GM06990 (cell line): ENCODE measurements around the gene NOP16.

ENCODE experiments used
- DNase-seq: peaks from one replicate; pipeline ENCODE4 v3.0.0-alpha.2; 2011; ENCODE audit not compliant: insufficient read length; ENCODE audit errors: extremely low read depth
- H3K27me3 ChIP-seq: replicated peaks from 2 replicates; pipeline ENCODE4 v1.6.0; 2011; ENCODE audit warnings: low read length; ENCODE audit not compliant: control insufficient read depth, insufficient read depth
- H3K36me3 ChIP-seq: 2 replicates; pipeline ENCODE4 v1.5.1; 2011; ENCODE audit warnings: low read length; ENCODE audit not compliant: control insufficient read depth, insufficient read depth
- H3K4me3 ChIP-seq: replicated peaks from 2 replicates; pipeline ENCODE4 v1.5.1; 2011; ENCODE audit warnings: low read depth, mild to moderate bottlenecking, control low read depth, low read length
- TF ChIP-seq, protein P1 (sequence below): IDR thresholded peaks from 2 replicates; pipeline ENCODE4 v1.5.1; 2011; ENCODE audit warnings: low read length, control low read depth, mild to moderate bottlenecking, inconsistent platforms; ENCODE audit not compliant: insufficient read depth, poor library complexity, severe bottlenecking

NOP16 gene

DNA sequence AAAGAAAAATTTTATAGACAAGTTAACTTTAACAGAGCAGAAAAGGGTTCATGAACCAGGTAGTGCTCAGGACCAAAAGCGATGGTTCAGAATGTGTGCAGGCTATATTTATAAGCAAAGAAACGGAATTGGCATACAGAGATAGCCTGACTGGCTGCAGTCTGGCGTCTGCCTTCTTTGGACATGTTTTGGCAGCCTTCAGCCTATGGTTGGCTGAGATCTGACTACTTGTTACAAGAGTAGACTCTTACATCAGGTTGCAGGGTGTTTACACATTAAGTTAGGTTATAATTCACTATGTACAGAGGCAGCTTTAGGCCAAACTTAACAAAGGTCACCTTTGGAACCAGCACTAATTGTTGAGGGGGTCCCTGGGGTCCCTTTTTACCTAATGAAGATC lies 7.0 kb downstream of the NOP16 start:
- DNase-seq, result no peak
- Histone ChIP-seq H3K36me3 (peaks cover 33% of the 10 kb centered on the region), H3K4me3 (no peak overlapping the region), H3K27me3 (no peaks in the 10 kb centered on the region)
- TF ChIP-seq, protein P1, sequence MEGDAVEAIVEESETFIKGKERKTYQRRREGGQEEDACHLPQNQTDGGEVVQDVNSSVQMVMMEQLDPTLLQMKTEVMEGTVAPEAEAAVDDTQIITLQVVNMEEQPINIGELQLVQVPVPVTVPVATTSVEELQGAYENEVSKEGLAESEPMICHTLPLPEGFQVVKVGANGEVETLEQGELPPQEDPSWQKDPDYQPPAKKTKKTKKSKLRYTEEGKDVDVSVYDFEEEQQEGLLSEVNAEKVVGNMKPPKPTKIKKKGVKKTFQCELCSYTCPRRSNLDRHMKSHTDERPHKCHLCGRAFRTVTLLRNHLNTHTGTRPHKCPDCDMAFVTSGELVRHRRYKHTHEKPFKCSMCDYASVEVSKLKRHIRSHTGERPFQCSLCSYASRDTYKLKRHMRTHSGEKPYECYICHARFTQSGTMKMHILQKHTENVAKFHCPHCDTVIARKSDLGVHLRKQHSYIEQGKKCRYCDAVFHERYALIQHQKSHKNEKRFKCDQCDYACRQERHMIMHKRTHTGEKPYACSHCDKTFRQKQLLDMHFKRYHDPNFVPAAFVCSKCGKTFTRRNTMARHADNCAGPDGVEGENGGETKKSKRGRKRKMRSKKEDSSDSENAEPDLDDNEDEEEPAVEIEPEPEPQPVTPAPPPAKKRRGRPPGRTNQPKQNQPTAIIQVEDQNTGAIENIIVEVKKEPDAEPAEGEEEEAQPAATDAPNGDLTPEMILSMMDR, result no peak

DNA sequence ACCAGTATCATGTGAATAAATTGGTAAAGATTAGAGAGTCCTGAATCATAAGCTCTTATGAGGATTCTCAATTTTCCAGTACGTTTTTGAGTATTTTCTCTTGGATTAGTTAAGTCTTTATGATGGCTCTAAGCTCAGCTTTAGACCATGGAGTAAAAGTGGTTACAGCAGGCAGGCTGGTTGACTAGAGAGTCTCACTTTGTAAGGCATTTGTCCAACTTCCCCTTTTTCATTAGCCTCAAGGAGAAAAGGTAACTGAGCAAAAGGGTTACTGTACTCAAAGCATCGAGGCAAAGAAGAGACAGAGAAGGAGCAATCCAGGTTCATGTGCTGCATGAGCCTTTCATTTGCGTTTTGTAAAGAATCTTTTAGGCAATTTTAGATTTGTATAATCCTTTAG lies 8.5 kb downstream of the NOP16 start:
- peaks cover 28% of the 10 kb centered on the region for H3K36me3 ChIP-seq
- no peak for DNase-seq
- H3K27me3 ChIP-seq, result no peaks in the 10 kb centered on the region
- TF ChIP-seq, protein P1, result no peak
- no peak overlapping the region for H3K4me3 ChIP-seq

DNA sequence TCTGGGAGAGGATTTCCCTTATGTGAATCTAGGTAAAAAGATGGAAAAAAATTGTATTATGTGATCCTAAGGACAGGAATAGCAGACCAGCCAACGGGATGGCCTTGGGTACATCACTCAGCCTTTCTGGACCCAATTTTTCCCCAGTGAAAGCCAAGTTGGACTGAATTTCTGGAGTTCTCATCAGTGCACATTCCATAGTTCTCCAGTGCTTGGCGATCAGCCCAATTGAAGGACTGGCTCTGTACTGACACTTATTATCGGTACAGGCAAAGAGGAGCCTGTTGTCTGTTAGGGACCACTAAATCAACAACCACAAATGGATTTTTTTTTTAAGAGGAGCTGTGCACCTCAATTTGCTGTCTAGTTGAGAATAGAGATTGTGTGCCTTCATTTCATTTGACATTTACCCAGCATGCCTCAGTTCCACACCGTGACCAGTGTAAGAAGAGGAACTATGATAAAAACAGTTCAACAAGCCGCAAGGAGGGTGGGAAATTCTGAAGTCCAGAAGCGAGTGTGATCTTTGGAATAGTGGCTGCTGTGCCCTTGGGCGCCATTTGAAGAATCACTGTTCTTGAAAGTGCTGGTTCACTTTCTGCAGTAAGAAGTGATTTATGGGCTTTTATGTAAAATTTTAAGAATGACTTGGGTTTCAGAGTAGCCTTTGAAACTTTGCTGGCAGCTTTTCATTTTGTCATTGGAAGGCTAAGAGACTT lies 15.1 kb downstream of the NOP16 start:
- H3K36me3 ChIP-seq, result no peaks in the 10 kb centered on the region; the same call in none of the 2 replicates
- TF ChIP-seq, protein P1, result no peak
- no peak overlapping the region for H3K4me3 ChIP-seq
- H3K27me3 ChIP-seq, result no peaks in the 10 kb centered on the region
- DNase-seq, result no peak

DNA sequence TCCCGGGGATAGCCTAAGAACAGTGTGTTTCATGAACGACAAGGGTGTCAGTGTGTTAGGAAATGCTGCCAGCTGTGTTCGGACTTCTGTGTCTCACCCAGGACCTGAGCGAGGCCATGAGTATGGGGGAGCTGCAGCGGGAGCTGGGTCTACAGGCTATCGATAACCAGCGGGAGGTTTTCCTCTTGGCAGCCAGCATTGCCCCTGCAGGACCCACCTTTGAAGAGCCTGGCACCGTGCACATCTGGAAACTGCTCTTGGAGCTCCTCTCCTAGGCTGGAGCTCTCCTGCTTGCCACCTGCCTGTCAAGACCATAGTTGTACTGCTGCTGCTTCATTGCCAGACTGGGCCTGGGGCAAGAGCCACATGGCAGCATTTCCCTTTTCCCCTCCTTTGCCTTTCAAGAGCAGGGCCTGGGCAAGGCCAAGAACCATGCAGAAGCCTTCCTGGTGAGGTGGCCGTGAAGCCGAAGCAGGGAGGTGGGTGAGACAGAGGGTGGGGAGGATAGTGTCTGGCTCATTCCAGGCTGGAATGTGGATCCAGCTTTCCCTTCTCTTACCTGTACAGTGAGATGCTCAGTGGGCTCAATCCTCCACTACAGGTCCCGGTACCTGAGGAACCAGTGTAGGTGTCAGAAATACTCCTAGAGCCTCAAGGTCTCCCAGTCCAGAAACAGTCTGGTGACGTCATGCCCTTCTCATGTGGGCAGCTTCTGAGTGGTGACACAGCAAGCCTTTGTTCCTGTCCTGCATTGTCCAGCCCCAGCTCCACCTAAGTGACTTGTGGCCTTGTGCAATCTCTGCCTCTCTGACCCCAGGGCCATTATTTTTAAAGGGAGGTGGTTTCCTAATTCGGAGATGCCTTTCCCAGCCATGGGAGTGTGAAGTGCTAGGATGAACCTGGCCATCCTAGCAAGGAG lies 16.5 kb downstream of the NOP16 start:
- no peak for DNase-seq
- TF ChIP-seq, protein P1, result no peak
- Histone ChIP-seq H3K27me3 (no peaks in the 10 kb centered on the region), H3K4me3 (no peak overlapping the region), H3K36me3 (no peaks in the 10 kb centered on the region; the same call in none of the 2 replicates)

DNA sequence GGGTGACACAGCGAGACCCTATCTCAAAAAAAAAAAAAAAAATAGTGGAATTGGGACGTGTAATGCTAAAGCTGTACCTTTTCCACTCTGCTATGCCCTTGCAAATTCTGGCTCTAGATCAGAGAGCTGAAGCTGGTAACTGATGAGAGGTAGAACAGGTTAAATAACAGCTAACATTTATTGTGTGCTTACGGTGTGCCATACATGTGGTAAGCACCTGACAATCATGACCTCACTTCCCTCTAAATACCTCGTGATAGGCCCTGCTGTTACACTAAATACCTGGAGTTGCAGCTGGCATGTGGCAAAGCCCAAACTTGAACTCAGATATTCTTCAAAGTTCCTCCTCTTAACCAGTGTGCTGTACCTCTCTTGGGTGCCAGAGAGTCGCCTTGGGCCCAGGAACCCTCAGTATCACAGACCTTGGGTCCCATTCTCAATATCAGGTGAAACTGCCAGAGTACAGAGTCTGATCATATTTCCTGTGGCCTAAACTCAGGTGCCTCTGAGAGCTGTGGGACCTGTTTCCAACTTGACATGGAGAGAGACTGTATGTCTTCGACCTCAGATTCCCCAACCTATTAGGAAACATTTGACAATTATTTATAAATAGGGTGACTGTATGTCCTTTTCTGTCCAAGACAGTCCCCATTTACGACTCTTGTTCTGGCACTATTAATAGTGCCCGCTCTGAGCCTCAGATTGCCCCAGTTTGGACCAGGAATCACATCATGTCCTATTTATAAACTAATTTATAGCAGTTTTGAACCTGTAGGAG lies 18.3 kb downstream of the NOP16 start:
- Histone ChIP-seq H3K36me3 (no peaks in the 10 kb centered on the region; the same call in none of the 2 replicates), H3K4me3 (no peak overlapping the region), H3K27me3 (no peaks in the 10 kb centered on the region)
- TF ChIP-seq, protein P1, result no peak
- DNase-seq, result no peak
